HepG2 (cell line): Measurements from ENCODE around the gene GDF15. TPM values are rescaled to one million over a fixed set of nuclear protein-coding genes. Genes with fewer than 3 reads are reported as not detected.

ENCODE experiments used
- CEBPG ChIP-seq: IDR thresholded peaks from 2 replicates; pipeline ENCODE4 v1.6.1; 2016
- FOXK2 ChIP-seq: fragments of 450-650 bp; IDR thresholded peaks from 2 replicates; pipeline ENCODE4 v1.6.1; 2016
- POLR2A ChIP-seq, 2 experiments: IDR thresholded peaks; 2 replicates each; pipeline ENCODE4 v1.6.1; 2011; ENCODE audit warnings: low read depth in 2 of 2, low read length in 2 of 2, mild to moderate bottlenecking in 1 of 2, moderate library complexity in 1 of 2; ENCODE audit not compliant: insufficient read depth in 1 of 2
- SP5 ChIP-seq: IDR thresholded peaks from 2 replicates; pipeline ENCODE4 v1.6.1; 2016; ENCODE audit warnings: low read depth, borderline replicate concordance
- ZMYM2 ChIP-seq: sonication (generic); formaldehyde crosslinking; IDR thresholded peaks from 2 replicates; pipeline ENCODE4 v1.8.0; 2022; ENCODE audit warnings: mild to moderate bottlenecking, missing genetic modification reagents
- ZNF33B ChIP-seq: sonication (generic); formaldehyde crosslinking; IDR thresholded peaks from 2 replicates; pipeline ENCODE4 v1.5.1; 2020; ENCODE audit warnings: mild to moderate bottlenecking, missing genetic modification reagents
- ZNF577 ChIP-seq: sonication (generic); formaldehyde crosslinking; IDR thresholded peaks from 2 replicates; pipeline ENCODE4 v1.4.0; 2020; ENCODE audit warnings: mild to moderate bottlenecking, low read depth, missing genetic modification reagents, borderline replicate concordance
- ZNF672 ChIP-seq: sonication (generic); formaldehyde crosslinking; IDR thresholded peaks from 2 replicates; pipeline ENCODE4 v1.8.1; 2022; ENCODE audit warnings: missing genetic modification reagents
- ZNF776 ChIP-seq: sonication (generic); formaldehyde crosslinking; IDR thresholded peaks from 2 replicates; pipeline ENCODE4 v1.4.0; 2020; ENCODE audit warnings: mild to moderate bottlenecking, missing genetic modification reagents
- polyA plus RNA-seq, 8 experiments: library from polyadenylated mRNA; depleted of rRNA in 3 of 8; stranded (reverse) in 7 of 8; unstranded in 1 of 8; fragments of >200 nt; fragmentation: Illumina TruSeq in 4 of 8; extraction: Trizol in 4 of 8; gene quantifications; 2 replicates each; pipeline versions ENCODE4 v1.2.1 to v1.2.3, GENCODE V29; 2011 to 2016; ENCODE audit warnings: low read depth in 4 of 8, missing spikeins in 1 of 8, mixed read lengths in 1 of 8; ENCODE audit not compliant: insufficient read depth in 1 of 8
- total RNA-seq, 5 experiments: library from RNA; depleted of rRNA; stranded (reverse); fragments of >200 nt; fragmentation: Illumina TruSeq; extraction: Trizol; gene quantifications; 2 replicates each; pipeline ENCODE4 v1.2.3, GENCODE V29; 2016; ENCODE audit warnings: low read depth in 1 of 5
- TF ChIP-seq, protein P1 (sequence below): sonication (generic); formaldehyde crosslinking; conservative IDR thresholded peaks from 2 replicates; pipeline ENCODE4 v1.8.0; 2022; ENCODE audit warnings: mild to moderate bottlenecking, moderate library complexity, missing genetic modification reagents
- TF ChIP-seq, protein P2 (sequence below): sonication (generic); formaldehyde crosslinking; IDR thresholded peaks from 2 replicates; pipeline ENCODE4 v1.4.0; 2020; ENCODE audit warnings: missing genetic modification reagents
- TF ChIP-seq, protein P3 (sequence below), 2 experiments: sonication (generic) in 1 of 2; formaldehyde crosslinking in 1 of 2; IDR thresholded peaks; 2 replicates each; pipeline versions ENCODE4 v1.4.0 to v1.6.1; 2016 to 2020; ENCODE audit warnings: borderline replicate concordance in 1 of 2, low read depth in 1 of 2, mild to moderate bottlenecking in 1 of 2, missing genetic modification reagents in 1 of 2
- TF ChIP-seq, protein P4 (sequence below): sonication (generic); formaldehyde crosslinking; IDR thresholded peaks from 2 replicates; pipeline ENCODE4 v1.8.0; 2022; ENCODE audit warnings: mild to moderate bottlenecking, missing genetic modification reagents, moderate library complexity
- TF ChIP-seq, protein P5 (sequence below): IDR thresholded peaks from 2 replicates; pipeline ENCODE4 v1.6.1; 2016; ENCODE audit warnings: low read depth, borderline replicate concordance
- TF ChIP-seq, protein P6 (sequence below): sonication (generic); formaldehyde crosslinking; IDR thresholded peaks from 2 replicates; pipeline ENCODE4 v1.4.0; 2020; ENCODE audit warnings: missing genetic modification reagents

Gene GDF15
- total and polyA plus RNA-seq, 2 of the 13 experiments (the other 11 are each of a cell fraction or from before 2014, with no cell fraction given), result 146 to 422 TPM

DNA sequence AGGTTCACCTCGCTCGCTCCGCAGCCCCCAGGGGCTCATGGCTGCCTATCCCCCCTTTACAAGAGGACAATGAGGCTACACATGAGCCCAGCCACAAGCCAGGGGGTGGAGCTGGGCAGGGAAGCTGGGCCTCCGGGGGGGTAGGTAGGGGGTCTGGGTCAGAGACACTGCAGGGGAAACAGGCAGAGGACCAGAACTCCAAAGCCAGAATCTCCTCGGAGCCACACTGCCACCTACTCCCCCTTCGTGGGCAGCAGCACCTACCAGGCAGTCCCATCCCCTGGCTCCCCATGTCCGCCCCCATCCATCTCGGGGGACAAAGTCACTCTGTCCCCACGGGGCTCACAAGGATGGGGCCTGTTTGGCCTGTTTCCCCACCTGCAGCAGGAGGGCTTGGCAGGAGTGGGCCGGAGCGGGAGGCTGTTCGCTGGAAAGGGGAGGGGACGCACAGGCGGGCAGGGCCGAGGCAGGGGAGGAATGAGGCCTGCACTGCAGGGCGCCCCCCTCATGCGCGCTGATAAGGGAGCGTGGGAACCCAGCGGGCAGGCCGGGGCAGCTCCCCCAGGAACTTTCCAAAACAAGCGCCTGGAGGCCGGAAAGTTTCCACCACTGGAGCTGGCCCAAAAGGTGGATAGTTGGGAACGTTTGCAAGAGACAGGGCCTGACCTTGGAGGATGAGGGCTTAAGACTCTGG is 52.5 kb downstream of the GDF15 start (continued):
- no peak for TF ChIP-seq ZNF33B (CRISPR knock-in tag)
- TF ChIP-seq FOXK2, result no peak
- TF ChIP-seq, protein P1, sequence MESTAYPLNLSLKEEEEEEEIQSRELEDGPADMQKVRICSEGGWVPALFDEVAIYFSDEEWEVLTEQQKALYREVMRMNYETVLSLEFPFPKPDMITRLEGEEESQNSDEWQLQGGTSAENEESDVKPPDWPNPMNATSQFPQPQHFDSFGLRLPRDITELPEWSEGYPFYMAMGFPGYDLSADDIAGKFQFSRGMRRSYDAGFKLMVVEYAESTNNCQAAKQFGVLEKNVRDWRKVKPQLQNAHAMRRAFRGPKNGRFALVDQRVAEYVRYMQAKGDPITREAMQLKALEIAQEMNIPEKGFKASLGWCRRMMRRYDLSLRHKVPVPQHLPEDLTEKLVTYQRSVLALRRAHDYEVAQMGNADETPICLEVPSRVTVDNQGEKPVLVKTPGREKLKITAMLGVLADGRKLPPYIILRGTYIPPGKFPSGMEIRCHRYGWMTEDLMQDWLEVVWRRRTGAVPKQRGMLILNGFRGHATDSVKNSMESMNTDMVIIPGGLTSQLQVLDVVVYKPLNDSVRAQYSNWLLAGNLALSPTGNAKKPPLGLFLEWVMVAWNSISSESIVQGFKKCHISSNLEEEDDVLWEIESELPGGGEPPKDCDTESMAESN (CRISPR knock-in tag), result no peak
- TF ChIP-seq, protein P2, sequence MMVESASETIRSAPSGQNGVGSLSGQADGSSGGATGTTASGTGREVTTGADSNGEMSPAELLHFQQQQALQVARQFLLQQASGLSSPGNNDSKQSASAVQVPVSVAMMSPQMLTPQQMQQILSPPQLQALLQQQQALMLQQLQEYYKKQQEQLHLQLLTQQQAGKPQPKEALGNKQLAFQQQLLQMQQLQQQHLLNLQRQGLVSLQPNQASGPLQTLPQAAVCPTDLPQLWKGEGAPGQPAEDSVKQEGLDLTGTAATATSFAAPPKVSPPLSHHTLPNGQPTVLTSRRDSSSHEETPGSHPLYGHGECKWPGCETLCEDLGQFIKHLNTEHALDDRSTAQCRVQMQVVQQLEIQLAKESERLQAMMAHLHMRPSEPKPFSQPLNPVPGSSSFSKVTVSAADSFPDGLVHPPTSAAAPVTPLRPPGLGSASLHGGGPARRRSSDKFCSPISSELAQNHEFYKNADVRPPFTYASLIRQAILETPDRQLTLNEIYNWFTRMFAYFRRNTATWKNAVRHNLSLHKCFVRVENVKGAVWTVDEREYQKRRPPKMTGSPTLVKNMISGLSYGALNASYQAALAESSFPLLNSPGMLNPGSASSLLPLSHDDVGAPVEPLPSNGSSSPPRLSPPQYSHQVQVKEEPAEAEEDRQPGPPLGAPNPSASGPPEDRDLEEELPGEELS (CRISPR knock-in tag), result no peak
- TF ChIP-seq, protein P3, sequence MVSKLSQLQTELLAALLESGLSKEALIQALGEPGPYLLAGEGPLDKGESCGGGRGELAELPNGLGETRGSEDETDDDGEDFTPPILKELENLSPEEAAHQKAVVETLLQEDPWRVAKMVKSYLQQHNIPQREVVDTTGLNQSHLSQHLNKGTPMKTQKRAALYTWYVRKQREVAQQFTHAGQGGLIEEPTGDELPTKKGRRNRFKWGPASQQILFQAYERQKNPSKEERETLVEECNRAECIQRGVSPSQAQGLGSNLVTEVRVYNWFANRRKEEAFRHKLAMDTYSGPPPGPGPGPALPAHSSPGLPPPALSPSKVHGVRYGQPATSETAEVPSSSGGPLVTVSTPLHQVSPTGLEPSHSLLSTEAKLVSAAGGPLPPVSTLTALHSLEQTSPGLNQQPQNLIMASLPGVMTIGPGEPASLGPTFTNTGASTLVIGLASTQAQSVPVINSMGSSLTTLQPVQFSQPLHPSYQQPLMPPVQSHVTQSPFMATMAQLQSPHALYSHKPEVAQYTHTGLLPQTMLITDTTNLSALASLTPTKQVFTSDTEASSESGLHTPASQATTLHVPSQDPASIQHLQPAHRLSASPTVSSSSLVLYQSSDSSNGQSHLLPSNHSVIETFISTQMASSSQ (IDR thresholded peaks at IDR 0.05; ENCODE audit: low read depth), result no peak
- TF ChIP-seq, protein P3 (CRISPR knock-in tag; IDR thresholded peaks at IDR 0.05; ENCODE audit: borderline replicate concordance), result no peak; the same call in 1 of the 2 replicates
- TF ChIP-seq, protein P4, sequence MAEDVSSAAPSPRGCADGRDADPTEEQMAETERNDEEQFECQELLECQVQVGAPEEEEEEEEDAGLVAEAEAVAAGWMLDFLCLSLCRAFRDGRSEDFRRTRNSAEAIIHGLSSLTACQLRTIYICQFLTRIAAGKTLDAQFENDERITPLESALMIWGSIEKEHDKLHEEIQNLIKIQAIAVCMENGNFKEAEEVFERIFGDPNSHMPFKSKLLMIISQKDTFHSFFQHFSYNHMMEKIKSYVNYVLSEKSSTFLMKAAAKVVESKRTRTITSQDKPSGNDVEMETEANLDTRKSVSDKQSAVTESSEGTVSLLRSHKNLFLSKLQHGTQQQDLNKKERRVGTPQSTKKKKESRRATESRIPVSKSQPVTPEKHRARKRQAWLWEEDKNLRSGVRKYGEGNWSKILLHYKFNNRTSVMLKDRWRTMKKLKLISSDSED (CRISPR knock-in tag), result no peak
- no peak; the same call in 1 of the 2 replicates for TF ChIP-seq ZMYM2 (CRISPR knock-in tag)
- TF ChIP-seq CEBPG (CRISPR knock-in tag), result no peak
- TF ChIP-seq POLR2A (IDR thresholded peaks at IDR 0.05; ENCODE audit: insufficient read depth in 1 of 2, low read depth in 2 of 2, low read length in 2 of 2), result no peak
- TF ChIP-seq ZNF672, result no peak
- TF ChIP-seq, protein P5, sequence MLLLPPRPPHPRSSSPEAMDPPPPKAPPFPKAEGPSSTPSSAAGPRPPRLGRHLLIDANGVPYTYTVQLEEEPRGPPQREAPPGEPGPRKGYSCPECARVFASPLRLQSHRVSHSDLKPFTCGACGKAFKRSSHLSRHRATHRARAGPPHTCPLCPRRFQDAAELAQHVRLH (CRISPR knock-in tag), result no peak
- no peak; the same call in none of the 2 replicates for TF ChIP-seq SP5 (CRISPR knock-in tag)
- TF ChIP-seq, protein P6, sequence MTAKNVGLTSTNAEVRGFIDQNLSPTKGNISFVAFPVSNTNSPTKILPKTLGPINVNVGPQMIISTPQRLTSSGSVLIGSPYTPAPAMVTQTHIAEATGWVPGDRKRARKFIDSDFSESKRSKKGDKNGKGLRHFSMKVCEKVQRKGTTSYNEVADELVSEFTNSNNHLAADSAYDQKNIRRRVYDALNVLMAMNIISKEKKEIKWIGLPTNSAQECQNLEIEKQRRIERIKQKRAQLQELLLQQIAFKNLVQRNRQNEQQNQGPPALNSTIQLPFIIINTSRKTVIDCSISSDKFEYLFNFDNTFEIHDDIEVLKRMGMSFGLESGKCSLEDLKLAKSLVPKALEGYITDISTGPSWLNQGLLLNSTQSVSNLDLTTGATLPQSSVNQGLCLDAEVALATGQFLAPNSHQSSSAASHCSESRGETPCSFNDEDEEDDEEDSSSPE (CRISPR knock-in tag), result peak; percentile 27; the same call in 1 of the 2 replicates
- TF ChIP-seq ZNF577, result no peak
- TF ChIP-seq ZNF776 (CRISPR knock-in tag), result no peak
